Stimulated activated naive B cell treated with anti-CD40 and anti-IgM and Interleukin-4, amounts not matched to agents 10 μg/mL and 1 μg/mL and 100 μg/mL, for 72 hours (primary cell): ENCODE measurements around the gene TNS3.

ENCODE experiments used
- ATAC-seq, 2 donors: fragments of 150-1000 bp; cut with Tn5 transposase; replicated peaks; 2 replicates each; pipeline ENCODE4 v1.10.0; 2021; ENCODE audit warnings: moderate library complexity in 1 of 2
- DNase-seq: peaks from one replicate; pipeline ENCODE4 v3.0.0; 2021
- H3K27ac Mint-ChIP-seq: one replicate; pipeline ENCODE4 v1.8.0; 2022; ENCODE audit warnings: mild to moderate bottlenecking, mixed read lengths
- H3K27me3 Mint-ChIP-seq, 2 donors: one replicate each; pipeline ENCODE4 v1.8.0; 2022; ENCODE audit warnings: mixed read lengths in 2 of 2
- H3K36me3 Mint-ChIP-seq, 2 donors: one replicate each; pipeline ENCODE4 v1.8.0; 2022; ENCODE audit warnings: mixed read lengths in 2 of 2, mild to moderate bottlenecking in 1 of 2
- H3K4me1 Mint-ChIP-seq, 2 donors: one replicate each; pipeline ENCODE4 v1.8.0; 2022; ENCODE audit warnings: mixed read lengths in 2 of 2, mild to moderate bottlenecking in 1 of 2
- H3K4me3 Mint-ChIP-seq, 2 donors: one replicate each; pipeline ENCODE4 v1.8.0; 2022; ENCODE audit warnings: mild to moderate bottlenecking in 2 of 2, mixed read lengths in 2 of 2, moderate library complexity in 1 of 2
- H3K9me3 Mint-ChIP-seq, 2 donors: one replicate each; pipeline ENCODE4 v1.8.0; 2022; ENCODE audit warnings: mixed read lengths in 2 of 2, mild to moderate bottlenecking in 1 of 2

TNS3 gene

GRCh38 chr7:47370461-47371042, 211.4 kb downstream of the TNS3 start:
- Mint-ChIP-seq H3K36me3 (peaks cover 22 to 30% of the 10 kb centered on the region in 2 donors), H3K9me3 (no peaks in the 10 kb centered on the region), H3K27me3 (no peaks in the 10 kb centered on the region), H3K4me1 (no peaks in the 10 kb centered on the region), H3K27ac (no peak overlapping the region), H3K4me3 (no peak overlapping the region)
- ATAC-seq (no peak), DNase-seq (no peak)

- ATAC-seq = no peak
- Mint-ChIP-seq H3K4me3 (no peak overlapping the region), H3K36me3 (peaks cover 22 to 30% of the 10 kb centered on the region in 2 donors), H3K27me3 (no peaks in the 10 kb centered on the region), H3K27ac (no peak overlapping the region), H3K4me1 (no peaks in the 10 kb centered on the region), H3K9me3 (no peaks in the 10 kb centered on the region)
- no peak for DNase-seq
Measured at GRCh38 chr7:47369736-47370135, 212.2 kb downstream of the TNS3 start.

- no peaks in the 10 kb centered on the region for H3K27me3 Mint-ChIP-seq
- no peak overlapping the region for H3K27ac Mint-ChIP-seq
- no peak overlapping the region for H3K4me3 Mint-ChIP-seq
- ATAC-seq (no peak), DNase-seq (no peak)
- H3K4me1 Mint-ChIP-seq = no peaks in the 10 kb centered on the region
- H3K9me3 Mint-ChIP-seq = no peaks in the 10 kb centered on the region
- peaks cover 19 to 27% of the 10 kb centered on the region in 2 donors for H3K36me3 Mint-ChIP-seq
Measured at GRCh38 chr7:47368190-47368812, 213.6 kb downstream of the TNS3 start.

- ATAC-seq (no peak), DNase-seq (no peak)
- Mint-ChIP-seq H3K4me1 (no peaks in the 10 kb centered on the region), H3K4me3 (no peak overlapping the region), H3K9me3 (no peaks in the 10 kb centered on the region), H3K36me3 (peaks cover 19 to 27% of the 10 kb centered on the region in 2 donors), H3K27me3 (no peaks in the 10 kb centered on the region), H3K27ac (no peak overlapping the region)
Measured at GRCh38 chr7:47367369-47367768, 214.5 kb downstream of the TNS3 start.

- no peak for ATAC-seq
- Mint-ChIP-seq H3K4me3 (no peak overlapping the region), H3K27ac (no peak overlapping the region), H3K27me3 (no peaks in the 10 kb centered on the region), H3K4me1 (peaks cover 2% of the 10 kb centered on the region in 2 donors), H3K9me3 (no peaks in the 10 kb centered on the region), H3K36me3 (peaks cover 19 to 27% of the 10 kb centered on the region in 2 donors)
- no peak for DNase-seq
Measured at GRCh38 chr7:47366960-47367359, 215.0 kb downstream of the TNS3 start.

GRCh38 chr7:47366211-47366610, 215.7 kb downstream of the TNS3 start:
- Mint-ChIP-seq H3K36me3 (peaks cover 19 to 27% of the 10 kb centered on the region in 2 donors), H3K27ac (no peak overlapping the region), H3K9me3 (no peaks in the 10 kb centered on the region), H3K27me3 (no peaks in the 10 kb centered on the region), H3K4me3 (no peak overlapping the region), H3K4me1 (peaks cover 6 to 9% of the 10 kb centered on the region in 2 donors)
- ATAC-seq = no peak
- DNase-seq = no peak

GRCh38 chr7:47362984-47363383, 218.9 kb downstream of the TNS3 start:
- Mint-ChIP-seq H3K27ac (no peak overlapping the region), H3K27me3 (no peaks in the 10 kb centered on the region), H3K4me3 (no peak overlapping the region), H3K36me3 (peaks cover 10 to 13% of the 10 kb centered on the region in 2 donors), H3K4me1 (peaks cover 6 to 10% of the 10 kb centered on the region in 2 donors), H3K9me3 (no peaks in the 10 kb centered on the region)
- ATAC-seq (no peak), DNase-seq (no peak)

- no peak for DNase-seq
- no peak overlapping the region for H3K4me3 Mint-ChIP-seq
Measured at GRCh38 chr7:47361746-47362215, 220.1 kb downstream of the TNS3 start.

GRCh38 chr7:47361236-47361635, 220.7 kb downstream of the TNS3 start:
- H3K27ac Mint-ChIP-seq = no peak overlapping the region
- no peaks in the 10 kb centered on the region for H3K27me3 Mint-ChIP-seq
- peaks cover 0 to 4% of the 10 kb centered on the region in 2 donors for H3K36me3 Mint-ChIP-seq
- no peak for DNase-seq
- ATAC-seq = no peak
- no peaks in the 10 kb centered on the region for H3K9me3 Mint-ChIP-seq
- no peak overlapping the region for H3K4me3 Mint-ChIP-seq
- peaks cover 6 to 10% of the 10 kb centered on the region in 2 donors for H3K4me1 Mint-ChIP-seq

More at GRCh38 chr7:47361746-47362215, 220.1 kb downstream of the TNS3 start:
- H3K4me1 Mint-ChIP-seq = peaks cover 6 to 10% of the 10 kb centered on the region in 2 donors
- H3K9me3 Mint-ChIP-seq = no peaks in the 10 kb centered on the region
- no peaks in the 10 kb centered on the region for H3K27me3 Mint-ChIP-seq
- ATAC-seq = peak; percentile 25 to 45
- no peak overlapping the region for H3K27ac Mint-ChIP-seq
- H3K36me3 Mint-ChIP-seq = peaks cover 0 to 4% of the 10 kb centered on the region in 2 donors

GRCh38 chr7:47360301-47360900, 221.5 kb downstream of the TNS3 start:
- ATAC-seq (no peak), DNase-seq (no peak)
- Mint-ChIP-seq H3K27ac (no peak overlapping the region), H3K36me3 (peaks cover 0 to 4% of the 10 kb centered on the region in 2 donors), H3K9me3 (no peaks in the 10 kb centered on the region), H3K4me1 (peaks cover 6 to 10% of the 10 kb centered on the region in 2 donors), H3K4me3 (no peak overlapping the region), H3K27me3 (no peaks in the 10 kb centered on the region)

- Mint-ChIP-seq H3K4me3 (no peak overlapping the region), H3K27me3 (no peaks in the 10 kb centered on the region), H3K9me3 (no peaks in the 10 kb centered on the region), H3K27ac (no peak overlapping the region), H3K36me3 (peaks cover 0 to 4% of the 10 kb centered on the region in 2 donors), H3K4me1 (peaks cover 6 to 10% of the 10 kb centered on the region in 2 donors)
- ATAC-seq (peak; percentile 34 to 64), DNase-seq (no peak)
Measured at GRCh38 chr7:47358944-47359588, 222.8 kb downstream of the TNS3 start.

- Mint-ChIP-seq H3K9me3 (no peaks in the 10 kb centered on the region), H3K27me3 (no peaks in the 10 kb centered on the region), H3K4me3 (no peak overlapping the region), H3K4me1 (peaks cover 6 to 10% of the 10 kb centered on the region in 2 donors), H3K36me3 (peaks cover 0 to 4% of the 10 kb centered on the region in 2 donors), H3K27ac (no peak overlapping the region)
- no peak for ATAC-seq
- DNase-seq = no peak
Measured at GRCh38 chr7:47358357-47358756, 223.6 kb downstream of the TNS3 start.

- ATAC-seq (peak in 1 of 2 donors; percentile 34), DNase-seq (no peak)
- Mint-ChIP-seq H3K4me3 (no peak overlapping the region), H3K4me1 (peaks cover 6 to 10% of the 10 kb centered on the region in 2 donors), H3K36me3 (peaks cover 0 to 4% of the 10 kb centered on the region in 2 donors), H3K9me3 (no peaks in the 10 kb centered on the region), H3K27ac (no peak overlapping the region), H3K27me3 (no peaks in the 10 kb centered on the region)
Measured at GRCh38 chr7:47357863-47358262, 224.0 kb downstream of the TNS3 start.

- no peak overlapping the region for H3K4me3 Mint-ChIP-seq
- peaks cover 0 to 4% of the 10 kb centered on the region in 2 donors for H3K36me3 Mint-ChIP-seq
- H3K4me1 Mint-ChIP-seq = peaks cover 6 to 10% of the 10 kb centered on the region in 2 donors
- H3K27ac Mint-ChIP-seq = no peak overlapping the region
- no peak for ATAC-seq
- no peaks in the 10 kb centered on the region for H3K9me3 Mint-ChIP-seq
- no peaks in the 10 kb centered on the region for H3K27me3 Mint-ChIP-seq
- no peak for DNase-seq
Measured at GRCh38 chr7:47357361-47357760, 224.6 kb downstream of the TNS3 start.
